DMS53 treated with DMSO at 0.1 percent for 48 hours (cell line): ENCODE measurements around the gene TOLLIP.
"Not testable (repeated sequence)": the region's sequence is repeated elsewhere in the genome, so short reads cannot be mapped to it uniquely, and the experiment has no call there.

ENCODE experiments used
- DNase-seq: peaks from one replicate; lab custom pipeline; 2025; ENCODE audit not compliant: unreplicated experiment; lab: John Stamatoyannopoulos, UW

TOLLIP gene

DNA sequence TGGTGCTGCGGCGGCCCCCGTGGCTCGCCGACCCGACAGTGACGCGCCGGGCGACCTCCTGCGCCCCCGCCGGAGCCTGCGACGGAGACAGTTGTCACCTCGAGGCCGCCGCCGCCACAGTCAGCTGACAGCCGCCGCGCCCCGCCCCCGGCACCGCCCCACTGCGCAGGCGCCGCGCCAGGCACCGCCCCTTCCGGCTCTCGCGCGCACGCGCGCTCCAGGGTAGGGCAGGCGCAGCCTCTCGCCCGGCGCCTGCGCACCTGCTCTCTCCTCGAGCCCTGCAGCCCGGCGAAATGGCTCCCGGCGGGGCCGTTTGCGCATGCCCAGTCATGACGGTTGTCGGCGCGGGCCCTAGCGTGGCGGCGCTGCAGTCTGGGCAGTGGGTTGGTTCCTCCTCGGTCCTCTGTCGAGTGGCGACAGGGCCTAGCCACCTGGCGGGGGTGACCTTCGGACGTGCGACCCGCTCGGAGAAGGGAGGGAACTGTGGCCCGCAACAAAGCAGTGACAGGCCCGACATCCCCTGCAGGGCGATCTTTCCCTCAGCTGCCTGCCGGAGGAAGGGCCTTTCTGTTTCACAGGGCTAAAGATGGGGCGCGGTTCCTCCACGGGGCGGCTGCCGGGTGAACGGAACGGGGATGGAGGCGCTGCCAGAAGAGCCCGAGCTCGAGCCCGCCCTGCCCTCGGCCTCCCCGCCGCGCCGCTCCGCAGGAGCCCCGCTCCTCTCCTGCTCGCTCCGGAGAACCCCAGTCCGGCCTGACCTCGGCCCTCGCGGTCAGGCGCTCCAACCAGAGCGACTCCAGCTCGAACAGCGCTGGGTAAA, at the start of gene TOLLIP:
Gene TOLLIP (minus strand): TSS at position 135 of the 820 bp plus-strand sequence. CDS start 134 bp downstream, at position 1.
- peak; percentile 94 for DNase-seq

GRCh38 chr11:1358931-1359330, 49.5 kb upstream of the TOLLIP start:
- DNase-seq = not testable (repeated sequence)

- DNase-seq = no peak
Measured at GRCh38 chr11:1358286-1358685, 48.9 kb upstream of the TOLLIP start.

DNA sequence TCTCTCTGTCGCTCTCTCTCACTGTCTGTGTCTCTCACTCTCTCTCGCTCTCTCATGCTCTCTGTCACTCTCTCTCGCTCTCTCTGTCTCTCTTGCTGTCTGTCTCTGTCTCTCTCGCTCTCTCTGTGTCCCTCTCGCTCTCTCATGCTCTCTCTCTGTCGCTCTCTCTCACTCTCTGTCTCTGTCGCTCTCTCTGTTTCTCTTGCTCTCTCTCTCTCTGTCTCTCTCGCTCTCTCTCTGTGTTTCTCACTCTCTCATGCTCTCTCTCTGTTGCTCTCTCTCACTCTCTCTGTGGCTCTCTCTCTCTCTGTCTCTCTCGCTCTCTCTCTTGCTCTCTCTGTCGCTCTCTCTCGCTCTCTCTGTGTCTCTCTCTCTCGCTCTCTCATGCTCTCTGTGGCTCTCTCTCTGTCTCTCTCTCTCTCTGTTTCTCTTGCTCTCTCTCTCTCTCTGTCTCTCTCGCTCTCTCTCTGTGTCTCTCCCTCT, 47.1 kb upstream of the TOLLIP start:
- DNase-seq = no peak

- no peak for DNase-seq
Measured at GRCh38 chr11:1356007-1356435, 46.6 kb upstream of the TOLLIP start.

DNA sequence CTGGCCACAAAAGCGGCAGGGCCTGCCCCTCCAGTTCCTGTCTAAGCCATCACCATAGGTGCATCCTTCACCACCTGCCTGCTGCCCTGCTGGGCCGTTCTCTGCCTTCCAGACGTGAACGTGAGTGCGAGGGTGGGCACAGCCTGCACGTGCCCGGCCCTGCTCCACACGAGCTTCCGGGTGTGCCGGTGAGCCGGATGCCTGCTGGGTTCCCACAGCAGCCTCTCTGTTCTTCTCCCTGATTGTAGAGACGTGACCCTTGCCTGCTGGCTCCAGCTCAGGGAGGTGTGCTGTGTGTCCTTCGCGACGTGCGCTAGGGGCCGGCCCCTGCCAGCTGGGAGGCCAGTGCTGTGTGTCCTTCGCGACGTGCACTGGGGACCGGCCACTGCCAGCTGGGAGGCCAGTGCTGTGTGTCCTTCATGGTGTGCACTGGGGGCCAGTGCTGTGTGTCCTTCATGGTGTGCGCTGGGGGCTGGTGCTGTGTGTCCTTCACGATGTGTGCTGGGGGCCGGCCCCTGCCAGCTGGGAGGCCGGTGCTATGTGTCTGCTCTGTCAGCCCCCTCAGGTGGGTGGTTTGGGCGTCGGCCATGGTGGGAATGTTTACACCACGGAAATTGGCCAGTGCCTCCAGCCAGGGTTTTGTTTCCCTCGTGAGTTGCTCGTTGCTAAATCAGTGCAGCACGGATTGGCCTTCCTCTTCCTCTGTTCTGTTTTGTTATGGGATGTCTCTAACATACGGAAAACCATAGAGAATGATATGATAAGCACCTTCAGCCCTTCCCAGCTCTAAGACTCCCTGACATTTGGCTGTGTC, 44.9 kb upstream of the TOLLIP start:
- no peak for DNase-seq

- no peak for DNase-seq
Measured at GRCh38 chr11:1353383-1354124, 44.1 kb upstream of the TOLLIP start.

GRCh38 chr11:1352696-1353382, 43.4 kb upstream of the TOLLIP start:
- DNase-seq = no peak

- no peak for DNase-seq
Measured at GRCh38 chr11:1351278-1351937, 42.0 kb upstream of the TOLLIP start.

DNA sequence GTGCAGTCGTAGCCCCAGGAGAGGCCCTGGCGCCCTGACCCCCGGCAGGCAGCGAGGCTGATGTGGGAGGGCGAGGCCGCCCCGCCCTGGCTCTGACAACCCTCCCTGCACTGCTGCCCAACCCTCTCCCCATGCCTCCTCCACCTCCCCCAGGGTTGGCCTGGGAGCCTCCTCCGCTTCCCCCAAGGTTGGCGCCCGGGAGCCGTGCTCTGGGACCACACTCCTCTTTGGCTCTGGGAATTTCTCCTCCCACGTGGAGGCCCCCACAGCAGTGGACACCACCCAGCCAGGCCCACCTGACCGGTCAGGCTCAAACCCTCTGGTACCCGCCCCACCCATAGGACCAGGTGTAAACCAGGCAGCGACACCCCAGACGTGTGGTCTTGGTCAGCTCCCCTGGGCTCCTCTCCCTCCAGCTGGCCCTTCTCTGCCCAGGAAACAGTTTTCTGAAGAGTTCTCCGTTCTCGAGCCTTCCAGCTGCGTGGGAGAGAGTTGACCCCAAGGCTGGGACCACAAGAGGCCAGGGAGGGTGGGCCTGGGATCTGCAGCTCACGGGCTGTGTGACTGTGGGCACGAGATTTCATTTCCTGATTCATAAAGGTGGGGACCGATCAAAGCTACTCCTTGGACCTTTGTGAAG, 40.8 kb upstream of the TOLLIP start:
- DNase-seq = no peak

DNA sequence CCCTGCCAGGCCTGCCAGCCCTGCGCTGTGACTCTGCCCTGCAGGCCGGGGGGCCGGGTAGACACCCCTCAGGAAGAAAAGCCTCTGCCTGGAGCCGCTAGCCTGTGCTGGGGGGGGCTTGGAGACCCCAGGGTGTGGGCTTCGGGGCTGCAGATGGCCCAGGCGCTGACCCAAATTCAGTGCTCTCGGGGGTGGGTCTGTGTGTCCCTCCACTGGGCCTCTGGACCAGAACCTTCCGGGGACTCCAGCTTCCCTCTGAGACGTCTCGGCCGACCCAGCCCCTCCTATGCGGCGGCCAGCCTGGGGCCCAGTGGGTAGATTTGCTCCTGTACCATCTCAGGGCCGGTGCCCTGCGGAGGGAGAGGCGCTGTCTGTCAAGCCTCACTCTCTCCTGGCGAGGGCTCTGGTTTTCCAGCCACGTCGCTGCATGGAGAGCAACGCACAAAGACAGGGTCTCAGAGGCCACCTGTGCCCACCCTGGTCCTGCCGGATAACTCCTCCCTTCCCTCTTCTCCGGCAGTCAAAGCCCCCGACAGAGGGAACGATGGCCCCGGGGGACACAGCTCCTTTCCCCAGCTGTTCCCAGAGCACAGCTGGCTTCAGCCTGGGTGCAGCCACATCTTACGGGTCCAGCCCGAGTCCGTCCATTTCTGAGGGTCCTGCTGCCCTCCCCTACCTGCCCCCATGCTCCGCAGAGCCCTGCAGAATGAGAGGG, 40.1 kb upstream of the TOLLIP start:
- DNase-seq = no peak

- no peak for DNase-seq
Measured at GRCh38 chr11:1348796-1349326, 39.4 kb upstream of the TOLLIP start.

DNA sequence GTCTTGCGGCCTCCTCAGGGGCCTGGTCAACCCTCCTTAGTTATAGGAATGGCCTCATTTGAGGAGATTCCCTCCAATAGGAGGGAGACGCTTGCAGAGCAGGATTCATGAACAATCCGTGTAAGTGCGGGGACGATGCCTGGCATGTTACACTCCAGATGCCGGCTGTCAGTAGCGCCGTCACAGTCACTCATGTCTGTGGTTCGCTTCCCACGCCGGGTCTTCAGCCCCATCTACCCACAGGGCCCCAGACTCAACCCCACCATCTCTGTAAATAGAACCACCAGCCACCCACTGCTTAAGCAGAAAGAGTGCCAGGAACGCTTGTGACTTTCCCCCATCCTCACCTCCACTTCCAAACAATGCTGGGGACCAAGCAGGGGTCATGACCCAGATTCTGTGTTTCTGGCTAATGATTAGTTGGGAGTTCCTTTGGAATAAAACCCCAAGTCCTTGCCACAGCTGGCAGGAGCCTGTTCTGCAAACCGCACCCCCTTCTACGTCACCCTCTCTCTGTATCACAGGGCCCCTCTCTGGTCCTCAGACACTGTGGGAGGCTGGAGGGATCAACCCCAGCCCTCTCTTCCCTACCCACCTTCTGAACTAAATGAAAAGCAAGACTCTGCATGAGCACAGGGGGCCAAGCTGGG, 38.8 kb upstream of the TOLLIP start:
- no peak for DNase-seq

- DNase-seq = not testable (repeated sequence)
Measured at GRCh38 chr11:1347411-1347999, 38.1 kb upstream of the TOLLIP start.

DNA sequence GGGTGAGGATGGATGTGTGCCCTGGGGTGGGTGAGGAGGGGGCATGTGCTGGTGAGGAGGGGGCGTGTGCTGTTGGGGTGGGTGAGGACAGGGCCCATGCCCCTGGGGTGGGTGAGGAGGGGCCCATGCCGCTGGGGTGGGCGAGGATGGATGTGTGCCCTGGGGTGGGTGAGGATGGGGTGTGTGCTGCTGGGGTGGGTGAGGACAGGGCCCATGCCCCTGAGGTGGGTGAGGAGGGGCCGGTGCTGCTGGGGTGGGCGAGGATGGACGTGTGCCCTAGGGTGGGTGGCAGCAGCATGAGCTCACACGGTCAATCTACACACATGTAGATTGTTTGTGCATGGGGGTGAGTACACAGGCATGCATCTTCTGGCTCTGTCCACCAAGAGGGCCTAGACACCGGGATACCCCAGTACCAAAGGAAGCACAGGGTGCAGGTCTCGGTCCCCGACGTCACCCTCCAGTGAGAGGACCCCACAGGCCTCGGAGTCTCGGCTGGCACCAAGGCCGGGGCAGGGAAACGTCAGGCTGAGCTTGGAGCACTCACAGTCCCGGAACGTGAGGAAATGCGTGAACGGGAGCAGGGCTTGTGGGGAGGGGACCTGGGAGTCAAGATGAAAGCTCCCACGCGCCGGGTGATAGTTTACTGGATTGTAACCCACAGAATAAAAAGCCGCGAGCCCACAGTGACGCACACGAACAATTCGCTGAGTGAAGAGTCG, 37.4 kb upstream of the TOLLIP start:
- DNase-seq = no peak

- DNase-seq = no peak
Measured at GRCh38 chr11:1345737-1346513, 36.5 kb upstream of the TOLLIP start.
